H1 (cell line): ENCODE results near the gene TLL2. TPM values are rescaled to one million over a fixed set of nuclear protein-coding genes. Genes with fewer than 3 reads are reported as not detected.

Experiments used
- CTCF ChIA-PET: fragments of 300-600 bp; sonication (Branson Sonifier 250); formaldehyde crosslinking; loops from one replicate; lab custom pipeline; 2021; ENCODE audit not compliant: partially characterized antibody; lab: Charles Lee
- POLR2A ChIA-PET: fragments of 300-600 bp; sonication (Branson Sonifier 250); formaldehyde crosslinking; loops from one replicate; lab custom pipeline; 2021; ENCODE audit warnings: inconsistent platforms; ENCODE audit not compliant: partially characterized antibody; lab: Charles Lee
- DNase-seq, 2 experiments: peaks; one replicate each; pipeline versions ENCODE4 v3.0.0 to v3.0.0-alpha.2; 2010 to 2022; ENCODE audit warnings: low spot score in 2 of 2, low read depth in 1 of 2, mixed read lengths in 1 of 2
- FAIRE-seq: peaks from 2 replicates; lab custom pipeline; 2011; peaks lifted over from hg19 to GRCh38; lab: Jason Lieb, UNC
- H2AFZ ChIP-seq: 2 replicates; pipeline ENCODE4 v1.8.1; 2012; ENCODE audit warnings: low read length, inconsistent platforms
- H2AK5ac ChIP-seq: 2 replicates; pipeline ENCODE4 v1.6.1; 2013; ENCODE audit warnings: low read depth, low read length
- H2BK120ac ChIP-seq: replicated peaks from 2 replicates; pipeline ENCODE3; 2013; ENCODE audit warnings: low read depth, low read length, inconsistent platforms
- H2BK12ac ChIP-seq: 2 replicates; pipeline ENCODE4 v1.6.1; 2013; ENCODE audit warnings: low read depth, low read length
- H2BK15ac ChIP-seq: 2 replicates; pipeline ENCODE4 v1.6.1; 2013; ENCODE audit warnings: low read length
- H2BK20ac ChIP-seq: 2 replicates; pipeline ENCODE4 v1.6.1; 2013; ENCODE audit warnings: low read length
- H2BK5ac ChIP-seq: 2 replicates; pipeline ENCODE4 v1.6.1; 2013; ENCODE audit warnings: low read depth, low read length
- H3K14ac ChIP-seq: 2 replicates; pipeline ENCODE4 v1.6.1; 2013; ENCODE audit warnings: inconsistent platforms; ENCODE audit not compliant: insufficient read length
- H3K18ac ChIP-seq: 2 replicates; pipeline ENCODE4 v1.6.1; 2013; ENCODE audit warnings: low read length; ENCODE audit errors: extremely low read depth
- H3K23ac ChIP-seq: 2 replicates; pipeline ENCODE4 v1.6.1; 2013; ENCODE audit warnings: inconsistent platforms; ENCODE audit not compliant: insufficient read length
- H3K23me2 ChIP-seq: 2 replicates; pipeline ENCODE4 v1.6.1; 2013; ENCODE audit warnings: low read depth, low read length
- H3K27ac ChIP-seq: 2 replicates; pipeline ENCODE4 v1.6.1; 2011; ENCODE audit warnings: low read depth, low read length, inconsistent platforms
- H3K27me3 ChIP-seq, 4 experiments: replicated peaks in 1 of 4; 1 replicate in 1 of 4; 2 replicates in 3 of 4; pipeline versions ENCODE4 v1.6.1 to v1.8.1; 2011 to 2013; ENCODE audit warnings: low read length in 3 of 4, mild to moderate bottlenecking in 3 of 4, inconsistent platforms in 2 of 4, mixed read lengths in 2 of 4, moderate library complexity in 1 of 4; ENCODE audit not compliant: control insufficient read depth in 3 of 4, insufficient read depth in 3 of 4; ENCODE audit errors: extremely low read depth in 1 of 4
- H3K36me3 ChIP-seq, 4 experiments: 2 replicates each; pipeline versions ENCODE4 v1.6.1 to v1.8.1; 2011 to 2013; ENCODE audit warnings: mild to moderate bottlenecking in 4 of 4, low read length in 3 of 4, moderate library complexity in 2 of 4, control low read depth in 1 of 4, inconsistent platforms in 1 of 4; ENCODE audit not compliant: insufficient read depth in 4 of 4, control insufficient read depth in 2 of 4
- H3K4ac ChIP-seq: replicated peaks from 2 replicates; pipeline ENCODE3; 2013; ENCODE audit warnings: low read length, low read depth, mixed read lengths, inconsistent platforms; ENCODE audit not compliant: insufficient read length
- H3K4me1 ChIP-seq, 4 experiments: replicated peaks in 1 of 4; 1 replicate in 1 of 4; 2 replicates in 3 of 4; pipeline versions ENCODE4 v1.6.1 to v1.8.1; 2011 to 2013; ENCODE audit warnings: low read length in 3 of 4, inconsistent platforms in 2 of 4, mixed read lengths in 1 of 4; ENCODE audit not compliant: insufficient read depth in 4 of 4, control insufficient read depth in 3 of 4
- H3K4me2 ChIP-seq, 2 experiments: 2 replicates each; pipeline versions ENCODE4 v1.6.1 to v1.8.1; 2011 to 2013; ENCODE audit warnings: low read depth in 2 of 2, low read length in 2 of 2, control low read depth in 1 of 2, inconsistent platforms in 1 of 2, mild to moderate bottlenecking in 1 of 2; ENCODE audit not compliant: insufficient read depth in 1 of 2
- H3K4me3 ChIP-seq, 4 experiments: fragments of 200-600, 300-600 bp in 1 of 4; sonication (generic), shearing (Covaris generic), sonication (Bioruptor Twin) in 1 of 4; 2 replicates each; pipeline versions ENCODE4 v1.5.1 to v1.8.1; 2011 to 2016; ENCODE audit warnings: low read length in 4 of 4, low read depth in 3 of 4, control low read depth in 2 of 4, inconsistent platforms in 2 of 4, mild to moderate bottlenecking in 2 of 4, mixed read lengths in 1 of 4, moderate library complexity in 1 of 4; ENCODE audit not compliant: insufficient read depth in 2 of 4; ENCODE audit errors: extremely low read depth in 1 of 4
- H3K56ac ChIP-seq: replicated peaks from 2 replicates; pipeline ENCODE3; 2013; ENCODE audit warnings: low read depth, mild to moderate bottlenecking, mixed read lengths, low read length, inconsistent platforms; ENCODE audit not compliant: insufficient read length
- H3K79me1 ChIP-seq: 2 replicates; pipeline ENCODE4 v1.6.1; 2013; ENCODE audit warnings: low read depth, low read length, control low read depth
- H3K79me2 ChIP-seq, 2 experiments: 2 replicates each; pipeline versions ENCODE4 v1.6.1 to v1.8.1; 2012 to 2013; ENCODE audit warnings: low read length in 2 of 2, mild to moderate bottlenecking in 2 of 2, inconsistent platforms in 1 of 2; ENCODE audit not compliant: insufficient read depth in 2 of 2, control insufficient read depth in 1 of 2
- H3K9ac ChIP-seq, 4 experiments: replicated peaks in 1 of 4; 1 replicate in 1 of 4; 2 replicates in 3 of 4; pipeline versions ENCODE4 v1.6.1 to v1.8.1; 2011 to 2013; ENCODE audit warnings: low read depth in 3 of 4, low read length in 3 of 4, control low read depth in 2 of 4, mild to moderate bottlenecking in 2 of 4, moderate library complexity in 2 of 4, inconsistent platforms in 1 of 4; ENCODE audit errors: extremely low read depth in 1 of 4
- H3K9me3 ChIP-seq, 2 experiments: 2 replicates each; pipeline versions ENCODE4 v1.6.1 to v1.8.1; 2012 to 2013; ENCODE audit warnings: mild to moderate bottlenecking in 2 of 2, moderate library complexity in 2 of 2, control low read depth in 1 of 2, inconsistent platforms in 1 of 2, low read depth in 1 of 2, low read length in 1 of 2, mixed read lengths in 1 of 2; ENCODE audit not compliant: insufficient read depth in 2 of 2
- H4K20me1 ChIP-seq, 2 experiments: replicated peaks in 1 of 2; 2 replicates each; pipeline versions ENCODE3 to v1.8.1; 2011 to 2013; ENCODE audit warnings: inconsistent platforms in 2 of 2, low read length in 2 of 2, mild to moderate bottlenecking in 1 of 2; ENCODE audit not compliant: insufficient read depth in 2 of 2, control insufficient read depth in 1 of 2
- H4K5ac ChIP-seq: 2 replicates; pipeline ENCODE4 v1.6.1; 2013; ENCODE audit warnings: low read length, low read depth, mixed read lengths, inconsistent platforms; ENCODE audit not compliant: insufficient read length
- H4K8ac ChIP-seq: 2 replicates; pipeline ENCODE4 v1.8.0; 2013; ENCODE audit warnings: mild to moderate bottlenecking, moderate library complexity, low read length, inconsistent platforms; ENCODE audit not compliant: insufficient read depth; ENCODE audit errors: extremely low read depth
- H4K91ac ChIP-seq: replicated peaks from 2 replicates; pipeline ENCODE3; 2013; ENCODE audit warnings: low read length, mixed read lengths, inconsistent platforms; ENCODE audit not compliant: insufficient read length
- SP1 ChIP-seq: IDR thresholded peaks from 2 replicates; pipeline ENCODE4 v1.6.1; 2011; ENCODE audit warnings: low read depth, low read length
- WGBS, 2 experiments: shearing (Covaris generic) in 1 of 2; methylation state at CpG; one replicate each; pipeline versions ENCODE4 v1.1.6 to v1.1.7; 2013 to 2015; ENCODE audit warnings: low lambda C conversion rate in 2 of 2, mixed read lengths in 2 of 2, inconsistent platforms in 1 of 2, low coverage in 1 of 2, missing lambda C conversion rate in 1 of 2; ENCODE audit not compliant: insufficient replicate concordance in 2 of 2, insufficient coverage in 1 of 2, insufficient read length in 1 of 2; ENCODE audit errors: extremely low coverage in 1 of 2, missing lambda C conversion rate in 1 of 2; 5-methylcytosine and 5-hydroxymethylcytosine counted together
- polyA plus RNA-seq, 7 experiments: library from polyadenylated mRNA; depleted of rRNA in 3 of 7; stranded (reverse) in 5 of 7; unstranded in 2 of 7; fragments of >200 nt in 5 of 7; fragments of 200-250 nt in 2 of 7; gene quantifications; 1 replicate in 5 of 7; 2 replicates in 1 of 7; 4 replicates in 1 of 7; pipeline versions ENCODE4 v1.2.1 to v1.2.3, GENCODE V29; 2011 to 2013; ENCODE audit warnings: missing spikeins in 2 of 7, mixed read lengths in 2 of 7
- total RNA-seq: library from RNA; stranded (reverse); fragmentation: NEBNext Ultra II Directional; extraction: Animal tissue kit (Norgen Biotek cat#: 25700); gene quantifications from 2 replicates; pipeline ENCODE4 v1.2.1, GENCODE V29; 2021

The TLL2 gene
- total and polyA plus RNA-seq, 2 of the 8 experiments (the other 6 are each of a cell fraction or from before 2014, with no cell fraction given), result 2.4 to 3.2 TPM

- Histone ChIP-seq H3K4me1 (peaks cover 25 to 34% (median 30%) of the 10 kb centered on the region in 4 experiments), H2BK12ac (peak overlapping the region; percentile 97), H4K5ac (peak overlapping the region; percentile 41), H3K4me2 (peak overlapping the region; percentile 63 to 78), H3K23me2 (no peaks in the 10 kb centered on the region; the same call in 1 of the 2 replicates), H4K20me1 (no peaks in the 10 kb centered on the region), H3K36me3 (no peaks in the 10 kb centered on the region), H4K91ac (peak overlapping the region; percentile 57), H2BK15ac (no peak overlapping the region), H3K9me3 (no peaks in the 10 kb centered on the region), H2AK5ac (0 out of 2 replicates have a peak overlapping the region, but pooled peaks have one; percentile 67), H3K9ac (peak overlapping the region in 2 of 4 experiments; percentile 2 to 67; a peak in 2 of 7 replicates), H3K18ac (peak overlapping the region; percentile 79; the same call in 1 of the 2 replicates), H2AFZ (peak overlapping the region; percentile 37; the same call in 1 of the 2 replicates), H2BK20ac (peak overlapping the region; percentile 88), H3K4ac (peak overlapping the region; percentile 49), H3K27me3 (no peaks in the 10 kb centered on the region), H3K56ac (peak overlapping the region; percentile 32), H3K27ac (peak overlapping the region; percentile 84), H2BK5ac (peak overlapping the region; percentile 82), H3K23ac (no peak overlapping the region), H3K4me3 (peak overlapping the region in 1 of 4 experiments; percentile 44; a peak in 2 of 8 replicates), H3K79me2 (no peaks in the 10 kb centered on the region), H4K8ac (no peak overlapping the region), H3K14ac (no peak overlapping the region), H2BK120ac (peak overlapping the region; percentile 95), H3K79me1 (no peaks in the 10 kb centered on the region)
- DNase-seq, result peak; percentile 52 to 62
- CTCF ChIA-PET, result interaction anchor here (0.6 to 3.6 kb wide), 9 partner anchors 9 to 86 kb away, joined by 3 to 31 read pairs (median 4); partner anchors contain the start of gene TLL2
- 4% methylated on average over 12 of the region's 12 CpGs; no CpG with 5 or more reads in 1 of the 2 experiments for WGBS, 2 experiments
- POLR2A ChIA-PET, result interaction anchor here (0.7 to 1.7 kb wide), 8 partner anchors 9 to 661 kb away, joined by 3 to 6 read pairs (median 4); no protein-coding TSS in a partner anchor
- peak; percentile 93 for FAIRE-seq
- peak; percentile 59 for TF ChIP-seq SP1
Observed at GRCh38 chr10:96450529-96451207, 63.1 kb downstream of the TLL2 start.
